K562 (cell line): ENCODE data around the gene OR2W3. TPM values are rescaled to one million over a fixed set of nuclear protein-coding genes. Genes with fewer than 3 reads are reported as not detected.

Experiments used
- ASH1L ChIP-seq: fragments of 450-650 bp; IDR thresholded peaks from 2 replicates; pipeline ENCODE4 v1.6.1; 2018; ENCODE audit warnings: borderline replicate concordance, mild to moderate bottlenecking, low read depth; ENCODE audit not compliant: partially characterized antibody
- ATF6 ChIP-seq: sonication (generic); formaldehyde crosslinking; IDR thresholded peaks from 2 replicates; pipeline ENCODE4 v1.4.0; 2020; ENCODE audit warnings: mild to moderate bottlenecking, missing genetic modification reagents
- BCL6 ChIP-seq: fragments of 250-450 bp; sonication (Bioruptor Pico); IDR thresholded peaks from 2 replicates; pipeline ENCODE4 v1.4.0; 2020
- ETS2 ChIP-seq: IDR thresholded peaks from 2 replicates; pipeline ENCODE4 v1.6.1; 2016; ENCODE audit warnings: borderline replicate concordance, missing genetic modification characterization, mild to moderate bottlenecking, moderate library complexity, missing compliant biosample characterization; ENCODE audit not compliant: poor library complexity, severe bottlenecking
- FUS ChIP-seq: fragments of 200-400 bp; formaldehyde crosslinking; optimal IDR thresholded peaks from 2 replicates; pipeline ENCODE3; 2017; ENCODE audit warnings: low read depth, low read length
- HMGXB4 ChIP-seq: sonication (generic); formaldehyde crosslinking; IDR thresholded peaks from 2 replicates; pipeline ENCODE4 v1.8.1; 2023; ENCODE audit warnings: mild to moderate bottlenecking, missing genetic modification reagents
- KLF6 ChIP-seq: fragments of 250-450 bp; sonication (Bioruptor Pico); IDR thresholded peaks from 2 replicates; pipeline ENCODE4 v1.4.0; 2020; ENCODE audit warnings: mild to moderate bottlenecking, moderate library complexity, borderline replicate concordance
- RHOXF2B ChIP-seq: fragments of 250-450 bp; sonication (Bioruptor Pico); conservative IDR thresholded peaks from 2 replicates; pipeline ENCODE4 v1.5.1; 2021
- SETDB1 ChIP-seq: IDR thresholded peaks from one replicate; pipeline ENCODE4 v1.6.1; 2012; ENCODE audit warnings: low read length, control low read depth, inconsistent platforms
- THRB ChIP-seq: fragments of 450-650 bp; formaldehyde crosslinking; conservative IDR thresholded peaks from 2 replicates; pipeline ENCODE4 v1.4.0; 2022; ENCODE audit warnings: mild to moderate bottlenecking, missing genetic modification characterization
- USF1 ChIP-seq: sonication (generic); formaldehyde crosslinking; IDR thresholded peaks from 2 replicates; pipeline ENCODE4 v1.9.0; 2022; ENCODE audit warnings: mild to moderate bottlenecking, missing genetic modification reagents
- ZNF12 ChIP-seq: sonication (generic); formaldehyde crosslinking; IDR thresholded peaks from 2 replicates; pipeline ENCODE4 v1.4.0; 2020; ENCODE audit warnings: mild to moderate bottlenecking, missing genetic modification reagents
- ZNF124 ChIP-seq: sonication (generic); formaldehyde crosslinking; IDR thresholded peaks from 2 replicates; pipeline ENCODE4 v1.8.1; 2022; ENCODE audit warnings: missing genetic modification reagents
- ZNF644 ChIP-seq: fragments of 200-800 bp; sonication (Bioruptor generic); IDR thresholded peaks from 2 replicates; pipeline ENCODE4 v1.6.1; 2016; ENCODE audit warnings: low read depth, missing genetic modification characterization, missing compliant biosample characterization
- ZNF764 ChIP-seq: fragments of 250-450 bp; sonication (Bioruptor Pico); IDR thresholded peaks from 2 replicates; pipeline ENCODE4 v1.4.0; 2020; ENCODE audit warnings: low read depth, mild to moderate bottlenecking, moderate library complexity
- polyA plus RNA-seq, 8 experiments: library from polyadenylated mRNA; depleted of rRNA in 4 of 8; stranded (reverse) in 5 of 8; unstranded in 3 of 8; fragments of >200 nt; fragmentation: Nextera tagmentation in 2 of 8; fragmentation: Illumina TruSeq in 1 of 8; extraction: Ambion mirVana in 2 of 8; extraction: Trizol in 1 of 8; gene quantifications; 2 replicates each; pipeline versions ENCODE4 v1.2.1 to v1.2.3, GENCODE V29; 2011 to 2014; ENCODE audit warnings: inconsistent platforms in 1 of 8, missing spikeins in 1 of 8
- total RNA-seq, 7 experiments: library from RNA; depleted of rRNA in 6 of 7; stranded (reverse); fragments of >200 nt in 6 of 7; fragmentation: Illumina TruSeq in 2 of 7; extraction: Trizol in 2 of 7; gene quantifications; 2 replicates each; pipeline versions ENCODE4 v1.2.1 to v1.2.3, GENCODE V29; 2011 to 2021; ENCODE audit warnings: low replicate concordance in 1 of 7

The OR2W3 gene
- total and polyA plus RNA-seq, 9 of the 15 experiments (the other 6 are each of a cell fraction or from before 2014, with no cell fraction given) = 0.67 to 7.6 (median 3.7) TPM

GRCh38 chr1:247857069-247857984, 38.1 kb upstream of the OR2W3 start, which contains the start of gene TRIM58 (continued):
- peak; percentile 48 for TF ChIP-seq ETS2 (tag)
- 0 out of 2 replicates have a peak, but pooled peaks have one; percentile 2 for TF ChIP-seq KLF6 (CRISPR knock-in tag)
- no peak; the same call in 1 of the 2 replicates for TF ChIP-seq ZNF644 (tag)
- no peak for TF ChIP-seq ASH1L
- TF ChIP-seq SETDB1 = no peak
- TF ChIP-seq ZNF12 (CRISPR knock-in tag) = peak; percentile 23; the same call in 1 of the 2 replicates
- TF ChIP-seq THRB (CRISPR knock-in tag) = no peak
- no peak for TF ChIP-seq RHOXF2B
- no peak for TF ChIP-seq ZNF124 (CRISPR knock-in tag)
- no peak for TF ChIP-seq ZNF764 (CRISPR knock-in tag)
- TF ChIP-seq FUS = peak; percentile 74
- TF ChIP-seq ATF6 (CRISPR knock-in tag) = no peak
- TF ChIP-seq BCL6 (CRISPR knock-in tag) = no peak
- TF ChIP-seq HMGXB4 = peak; percentile 86; the same call in 1 of the 2 replicates
- no peak for TF ChIP-seq USF1 (CRISPR knock-in tag)
